Mucosa of stomach (tissue), 1 donor: ENCODE data around the gene HLA-DMA.

ENCODE experiments used
- H3K27me3 ChIP-seq: one replicate; pipeline ENCODE4 v1.7.0; 2013; ENCODE audit warnings: mild to moderate bottlenecking, low read length; ENCODE audit not compliant: control insufficient read depth, insufficient read depth
- H3K36me3 ChIP-seq: one replicate; pipeline ENCODE4 v1.7.0; 2013; ENCODE audit warnings: low read length; ENCODE audit not compliant: control insufficient read depth, insufficient read depth
- H3K4me1 ChIP-seq: one replicate; pipeline ENCODE4 v1.7.0; 2013; ENCODE audit warnings: mild to moderate bottlenecking, low read length; ENCODE audit not compliant: control insufficient read depth, insufficient read depth
- H3K4me3 ChIP-seq: one replicate; pipeline ENCODE4 v1.7.0; 2013; ENCODE audit warnings: low read length
- H3K9ac ChIP-seq: one replicate; pipeline ENCODE4 v1.7.0; 2013; ENCODE audit warnings: mild to moderate bottlenecking, low read length, moderate library complexity
- H3K9me3 ChIP-seq: one replicate; pipeline ENCODE4 v1.7.0; 2013; ENCODE audit warnings: mild to moderate bottlenecking, low read length, moderate library complexity; ENCODE audit not compliant: control insufficient read depth
- donor health status: Pancreatic carcinoma.

The HLA-DMA gene

DNA sequence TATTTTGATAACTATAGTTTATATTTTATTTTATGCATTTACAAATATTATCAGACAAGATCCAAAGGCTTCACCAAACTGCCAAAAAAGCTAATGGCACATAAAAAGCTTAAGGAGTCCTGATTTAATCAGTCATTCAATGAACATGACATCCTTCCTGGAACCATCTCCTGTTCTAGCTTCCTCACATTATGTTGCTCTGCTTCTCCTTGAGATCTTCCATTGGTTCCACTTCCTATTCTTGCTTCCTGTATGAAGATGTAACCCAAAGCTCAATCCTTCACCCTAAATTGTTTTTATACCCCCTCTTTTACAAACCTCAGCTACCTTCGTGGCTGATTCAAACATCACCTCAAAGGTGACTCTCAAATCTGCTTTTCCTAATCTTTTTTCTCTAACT is 11.0 kb upstream of the HLA-DMA start:
- Histone ChIP-seq H3K9ac (no peak overlapping the region), H3K4me3 (no peak overlapping the region), H3K4me1 (peaks cover 15% of the 10 kb centered on the region), H3K27me3 (no peaks in the 10 kb centered on the region), H3K36me3 (no peaks in the 10 kb centered on the region), H3K9me3 (no peaks in the 10 kb centered on the region)

DNA sequence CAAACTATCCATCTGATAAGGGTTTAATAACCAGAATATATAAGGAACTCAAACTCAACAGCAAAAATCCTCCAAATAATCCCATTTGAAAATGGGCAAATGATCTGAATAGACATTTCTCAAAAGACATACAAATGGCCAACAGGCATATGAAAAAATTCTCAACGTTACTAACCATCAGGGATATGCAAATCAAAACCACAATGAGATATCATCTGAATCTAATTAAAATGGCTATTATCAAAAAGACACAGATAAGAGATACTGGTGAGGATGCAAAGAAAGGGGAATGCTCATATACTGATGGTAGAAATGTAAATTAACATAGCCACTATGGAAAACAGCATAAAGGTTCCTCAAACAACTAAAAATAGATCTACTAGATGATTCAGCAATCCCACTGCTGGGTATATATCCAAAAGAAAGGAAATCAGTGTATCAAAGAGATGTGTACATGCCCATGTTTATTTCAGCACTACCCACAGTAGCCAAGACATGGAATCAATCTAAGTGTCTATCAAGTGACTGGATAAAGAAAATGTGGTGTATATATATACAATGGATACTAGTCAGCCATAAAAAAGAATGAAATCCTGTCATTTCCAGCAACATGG is 9.4 kb upstream of the HLA-DMA start:
- Histone ChIP-seq H3K9ac (no peak overlapping the region), H3K36me3 (no peaks in the 10 kb centered on the region), H3K9me3 (no peaks in the 10 kb centered on the region), H3K4me3 (no peak overlapping the region), H3K4me1 (peaks cover 13% of the 10 kb centered on the region), H3K27me3 (no peaks in the 10 kb centered on the region)

DNA sequence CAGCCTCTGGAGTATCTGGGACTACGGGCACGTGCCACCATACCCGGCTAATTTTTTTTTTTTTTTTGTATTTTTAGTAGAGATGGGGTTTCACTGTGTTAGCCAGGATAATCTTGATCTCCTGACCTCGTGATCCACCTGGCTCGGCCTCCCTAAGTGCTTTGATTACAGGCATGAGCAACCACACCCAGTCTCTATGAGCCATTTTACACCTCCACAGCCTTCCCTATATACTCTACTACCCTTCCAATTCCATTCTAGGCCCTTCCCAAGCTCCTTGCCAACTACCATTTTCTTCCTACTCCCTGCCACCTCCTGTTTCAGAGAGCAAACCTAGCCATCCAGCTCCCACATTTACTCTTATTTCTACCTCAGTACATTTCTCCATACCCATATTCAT is 7.7 kb upstream of the HLA-DMA start:
- Histone ChIP-seq H3K36me3 (no peaks in the 10 kb centered on the region), H3K9me3 (no peaks in the 10 kb centered on the region), H3K4me1 (peaks cover 5% of the 10 kb centered on the region), H3K9ac (no peak overlapping the region), H3K27me3 (no peaks in the 10 kb centered on the region), H3K4me3 (no peak overlapping the region)

DNA sequence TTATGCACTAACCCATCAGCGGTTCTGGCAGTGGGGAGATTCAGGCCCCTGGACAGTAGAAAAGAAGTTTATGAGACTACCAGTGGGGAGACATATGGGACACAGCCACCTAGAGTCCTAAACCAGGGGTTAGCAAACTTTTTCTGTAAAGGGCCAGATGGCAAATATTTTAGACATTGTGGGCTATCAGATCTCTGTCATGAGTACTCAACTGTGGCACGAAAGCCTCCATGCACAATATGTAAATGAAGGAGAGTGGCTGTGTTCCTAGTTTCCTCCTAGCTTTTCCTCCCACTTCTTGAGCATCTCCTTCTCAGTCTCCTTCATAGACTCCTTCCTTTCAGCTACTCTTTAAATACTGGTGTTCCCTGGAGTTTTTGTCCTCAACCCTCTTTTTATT is 3.3 kb upstream of the HLA-DMA start:
- no peaks in the 10 kb centered on the region for H3K27me3 ChIP-seq
- no peak overlapping the region for H3K9ac ChIP-seq
- no peaks in the 10 kb centered on the region for H3K9me3 ChIP-seq
- peaks cover 29% of the 10 kb centered on the region for H3K4me1 ChIP-seq
- H3K4me3 ChIP-seq = no peak overlapping the region
- no peaks in the 10 kb centered on the region for H3K36me3 ChIP-seq

- Histone ChIP-seq H3K36me3 (no peaks in the 10 kb centered on the region), H3K4me1 (peaks cover 23% of the 10 kb centered on the region), H3K9me3 (no peaks in the 10 kb centered on the region), H3K9ac (no peak overlapping the region), H3K27me3 (no peaks in the 10 kb centered on the region), H3K4me3 (no peak overlapping the region)
Measured at GRCh38 chr6:32954986-32955802, 2.3 kb upstream of the HLA-DMA start.

- Histone ChIP-seq H3K36me3 (no peaks in the 10 kb centered on the region), H3K27me3 (no peaks in the 10 kb centered on the region), H3K4me1 (peaks cover 23% of the 10 kb centered on the region), H3K9me3 (no peaks in the 10 kb centered on the region), H3K4me3 (no peak overlapping the region), H3K9ac (no peak overlapping the region)
Measured at GRCh38 chr6:32954267-32954666, 1.4 kb upstream of the HLA-DMA start.

GRCh38 chr6:32953775-32954174 is 878 bp upstream of the HLA-DMA start:
- H3K4me1 ChIP-seq = peaks cover 23% of the 10 kb centered on the region
- no peak overlapping the region for H3K4me3 ChIP-seq
- no peaks in the 10 kb centered on the region for H3K9me3 ChIP-seq
- no peaks in the 10 kb centered on the region for H3K27me3 ChIP-seq
- no peaks in the 10 kb centered on the region for H3K36me3 ChIP-seq
- H3K9ac ChIP-seq = no peak overlapping the region

DNA sequence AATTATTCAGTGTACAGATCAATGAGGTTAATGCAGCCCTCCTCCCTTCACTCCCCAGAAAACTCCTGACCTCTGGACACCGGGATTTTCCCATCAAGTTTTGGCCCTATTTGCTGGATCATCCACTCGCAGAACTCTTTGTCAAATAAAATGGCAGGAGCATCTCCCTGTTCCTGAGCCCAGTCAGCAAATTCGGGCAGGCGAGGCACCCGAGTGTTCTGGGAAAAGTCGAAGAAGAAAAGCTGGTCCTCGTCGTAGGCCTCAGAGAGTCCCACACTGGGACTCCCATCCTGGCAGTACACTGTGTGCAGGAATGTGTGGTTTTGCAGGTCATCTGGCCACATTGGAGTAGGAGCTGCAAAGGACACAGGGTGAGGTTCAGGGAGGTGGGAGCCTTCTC is 2.4 kb downstream of the HLA-DMA start:
- no peaks in the 10 kb centered on the region for H3K36me3 ChIP-seq
- H3K4me1 ChIP-seq = peaks cover 23% of the 10 kb centered on the region
- no peaks in the 10 kb centered on the region for H3K27me3 ChIP-seq
- H3K9me3 ChIP-seq = no peaks in the 10 kb centered on the region
- H3K4me3 ChIP-seq = no peak overlapping the region
- H3K9ac ChIP-seq = no peak overlapping the region

DNA sequence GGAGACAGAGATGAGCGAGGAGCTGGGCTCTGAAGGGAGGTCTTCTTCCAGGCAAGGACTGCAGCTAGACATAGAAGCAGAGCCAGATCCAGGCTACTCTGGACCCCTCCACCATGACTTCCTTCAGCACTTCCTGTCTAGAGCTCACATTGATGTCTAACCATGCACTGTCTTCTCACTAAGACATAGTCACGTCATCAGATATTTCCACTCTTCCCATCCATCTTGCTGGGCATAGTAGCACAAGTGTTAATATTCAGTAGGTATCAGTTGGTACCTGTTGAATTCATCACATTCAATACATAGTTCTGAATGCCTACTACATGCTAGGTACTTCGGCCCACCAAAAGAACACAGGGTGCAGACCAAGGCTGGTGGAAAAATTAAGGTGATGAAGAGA is 2.9 kb downstream of the HLA-DMA start:
- Histone ChIP-seq H3K9ac (no peak overlapping the region), H3K27me3 (no peaks in the 10 kb centered on the region), H3K4me1 (peaks cover 21% of the 10 kb centered on the region), H3K4me3 (no peak overlapping the region), H3K9me3 (no peaks in the 10 kb centered on the region), H3K36me3 (no peaks in the 10 kb centered on the region)

- Histone ChIP-seq H3K9me3 (no peaks in the 10 kb centered on the region), H3K36me3 (no peaks in the 10 kb centered on the region), H3K27me3 (no peaks in the 10 kb centered on the region), H3K4me1 (peaks cover 18% of the 10 kb centered on the region), H3K4me3 (no peak overlapping the region), H3K9ac (no peak overlapping the region)
Measured at GRCh38 chr6:32949113-32949512, 3.8 kb downstream of the HLA-DMA start.

- Histone ChIP-seq H3K4me1 (peaks cover 8% of the 10 kb centered on the region), H3K4me3 (no peak overlapping the region), H3K9me3 (no peaks in the 10 kb centered on the region), H3K36me3 (no peaks in the 10 kb centered on the region), H3K27me3 (no peaks in the 10 kb centered on the region), H3K9ac (no peak overlapping the region)
Measured at GRCh38 chr6:32947552-32948465, 5.1 kb downstream of the HLA-DMA start.

DNA sequence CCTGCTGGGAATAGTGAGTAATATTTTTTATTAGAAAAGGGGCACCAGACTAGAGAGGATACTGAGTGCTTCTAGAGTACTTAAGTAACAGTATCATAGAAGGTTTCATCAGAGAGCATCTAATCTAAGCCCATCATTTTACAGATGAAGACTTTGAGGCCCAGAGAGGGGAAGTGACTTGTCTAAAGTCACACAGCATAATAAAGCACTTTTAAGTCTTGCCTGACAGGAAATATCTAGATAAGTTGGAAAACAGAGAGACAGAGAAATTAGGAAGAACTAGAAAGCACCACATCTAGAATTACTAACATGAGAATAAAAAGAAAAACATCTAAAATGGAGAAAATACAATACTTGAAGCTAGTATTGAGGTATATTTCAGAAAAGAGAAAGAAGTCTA is 6.0 kb downstream of the HLA-DMA start:
- no peaks in the 10 kb centered on the region for H3K4me1 ChIP-seq
- H3K27me3 ChIP-seq = no peaks in the 10 kb centered on the region
- H3K4me3 ChIP-seq = no peak overlapping the region
- no peaks in the 10 kb centered on the region for H3K9me3 ChIP-seq
- H3K9ac ChIP-seq = no peak overlapping the region
- no peaks in the 10 kb centered on the region for H3K36me3 ChIP-seq
